GM21619 (cell line): Measurements from ENCODE around the gene VIPR1.

Source experiments
- ATAC-seq: cut with Tn5 transposase; IDR thresholded peaks from one replicate; pipeline ENCODE4 v1.9.1; 2021; ENCODE audit not compliant: unreplicated experiment

The VIPR1 gene

GRCh38 chr3:42509111-42509510 lies 6.7 kb downstream of the VIPR1 start:
- ATAC-seq, result no peak

GRCh38 chr3:42510325-42510724 lies 7.9 kb downstream of the VIPR1 start:
- no peak for ATAC-seq

- no peak for ATAC-seq
Measured at GRCh38 chr3:42511201-42511600, 8.8 kb downstream of the VIPR1 start.

GRCh38 chr3:42511736-42512135 lies 9.3 kb downstream of the VIPR1 start:
- no peak for ATAC-seq

- ATAC-seq, result no peak
Measured at GRCh38 chr3:42513121-42513520, 10.7 kb downstream of the VIPR1 start.

- ATAC-seq, result no peak
Measured at GRCh38 chr3:42513521-42513920, 11.1 kb downstream of the VIPR1 start.

GRCh38 chr3:42514876-42515275 lies 12.4 kb downstream of the VIPR1 start:
- no peak for ATAC-seq

- ATAC-seq, result no peak
Measured at GRCh38 chr3:42515391-42515916, 13.0 kb downstream of the VIPR1 start.

- no peak for ATAC-seq
Measured at GRCh38 chr3:42515976-42516375, 13.5 kb downstream of the VIPR1 start.

- no peak for ATAC-seq
Measured at GRCh38 chr3:42516443-42516842, 14.0 kb downstream of the VIPR1 start.

- no peak for ATAC-seq
Measured at GRCh38 chr3:42517117-42517516, 14.7 kb downstream of the VIPR1 start.

GRCh38 chr3:42518800-42519567 lies 16.5 kb downstream of the VIPR1 start:
- no peak for ATAC-seq

GRCh38 chr3:42519568-42519962 lies 17.1 kb downstream of the VIPR1 start:
- no peak for ATAC-seq

- ATAC-seq, result no peak
Measured at GRCh38 chr3:42520336-42520735, 17.9 kb downstream of the VIPR1 start.

GRCh38 chr3:42520906-42521305 lies 18.5 kb downstream of the VIPR1 start:
- no peak for ATAC-seq

GRCh38 chr3:42524751-42525150 lies 22.3 kb downstream of the VIPR1 start:
- no peak for ATAC-seq

GRCh38 chr3:42525212-42525611 lies 22.8 kb downstream of the VIPR1 start:
- no peak for ATAC-seq

- ATAC-seq, result no peak
Measured at GRCh38 chr3:42525736-42526345, 23.4 kb downstream of the VIPR1 start.

GRCh38 chr3:42526616-42527367 lies 24.3 kb downstream of the VIPR1 start:
- no peak for ATAC-seq

- ATAC-seq, result no peak
Measured at GRCh38 chr3:42527368-42527917, 25.0 kb downstream of the VIPR1 start.

- ATAC-seq, result no peak
Measured at GRCh38 chr3:42529468-42529867, 27.0 kb downstream of the VIPR1 start.
